BLaER1 (cell line): ENCODE data around the gene SGSM2.

Experiments used
- H3K27ac ChIP-seq: shearing (Covaris generic); formaldehyde crosslinking; 2 replicates; pipeline ENCODE4 v1.8.1; 2022
- H3K27me3 ChIP-seq: shearing (Covaris generic); formaldehyde crosslinking; 2 replicates; pipeline ENCODE4 v1.8.1; 2022
- H3K36me3 ChIP-seq: shearing (Covaris generic); formaldehyde crosslinking; 2 replicates; pipeline ENCODE4 v1.8.1; 2022
- H3K4me1 ChIP-seq: shearing (Covaris generic); formaldehyde crosslinking; 2 replicates; pipeline ENCODE4 v1.8.1; 2022
- H3K4me2 ChIP-seq: shearing (Covaris generic); formaldehyde crosslinking; 2 replicates; pipeline ENCODE4 v1.8.1; 2022
- H3K4me3 ChIP-seq: shearing (Covaris generic); formaldehyde crosslinking; 2 replicates; pipeline ENCODE4 v1.8.1; 2022
- H3K9ac ChIP-seq: shearing (Covaris generic); formaldehyde crosslinking; 2 replicates; pipeline ENCODE4 v1.8.1; 2022
- H3K9me3 ChIP-seq: shearing (Covaris generic); formaldehyde crosslinking; 2 replicates; pipeline ENCODE4 v1.8.1; 2022
- H4K20me1 ChIP-seq: shearing (Covaris generic); formaldehyde crosslinking; 2 replicates; pipeline ENCODE4 v1.8.1; 2022
- Cebpa-rat ChIP-seq: shearing (Covaris generic); IDR thresholded peaks from 2 replicates; pipeline ENCODE4 v1.8.1; 2022

The SGSM2 gene

DNA sequence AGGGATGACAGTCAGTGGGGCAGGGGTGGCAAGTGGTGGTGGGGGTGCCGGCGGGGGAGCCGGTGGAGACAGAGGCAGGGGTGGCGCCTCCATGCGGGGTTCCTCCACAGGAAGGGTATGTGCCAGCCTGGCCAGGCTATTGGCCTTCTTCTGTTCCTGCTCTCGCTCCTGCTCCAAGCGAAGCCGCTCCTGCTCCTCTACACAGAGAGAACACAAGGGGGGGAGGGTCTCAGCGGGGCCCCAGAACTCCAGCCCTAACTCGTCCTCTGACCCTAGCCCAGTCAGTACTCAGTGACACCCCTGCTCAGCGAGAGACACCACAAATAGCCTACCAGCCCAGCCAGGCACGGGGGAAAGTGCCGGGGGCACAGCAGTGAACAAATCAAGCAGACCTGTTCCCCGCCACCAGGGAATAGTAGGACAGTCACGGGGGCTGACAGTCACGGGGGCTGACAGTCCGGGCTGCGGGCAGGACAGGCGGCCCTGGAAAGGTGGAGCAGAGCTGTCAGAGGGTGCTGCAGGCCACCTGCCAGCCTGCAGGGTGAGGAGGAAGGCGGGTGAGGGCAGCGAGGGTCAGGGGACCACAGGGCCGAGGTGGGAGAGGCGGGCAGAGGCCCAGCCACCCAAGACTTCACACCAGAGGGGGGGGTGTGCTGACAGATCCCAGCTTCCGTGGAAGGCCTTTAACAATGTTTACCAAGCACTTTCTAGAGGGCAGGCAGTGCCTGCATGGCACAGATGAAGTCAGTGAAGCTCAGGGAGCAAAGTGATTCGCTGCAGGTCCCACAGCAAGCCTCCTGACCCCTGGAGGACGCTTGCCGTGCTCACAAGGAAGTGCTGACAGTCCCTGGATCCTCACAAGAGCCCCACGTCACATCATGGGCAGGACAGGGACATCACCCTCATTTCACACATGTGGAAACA is 58.2 kb downstream of the SGSM2 start:
- Histone ChIP-seq H3K27me3 (no peaks in the 10 kb centered on the region), H3K27ac (peak overlapping the region; percentile 73), H3K9ac (peak overlapping the region; percentile 77), H3K4me3 (peak overlapping the region; percentile 84), H4K20me1 (peaks cover 78% of the 10 kb centered on the region), H3K36me3 (0 out of 2 replicates have a peak, but pooled peaks cover 4% of the 10 kb centered on the region), H3K4me2 (peak overlapping the region; percentile 96), H3K4me1 (peaks cover 66% of the 10 kb centered on the region), H3K9me3 (no peaks in the 10 kb centered on the region)
- no peak for TF ChIP-seq Cebpa-rat

DNA sequence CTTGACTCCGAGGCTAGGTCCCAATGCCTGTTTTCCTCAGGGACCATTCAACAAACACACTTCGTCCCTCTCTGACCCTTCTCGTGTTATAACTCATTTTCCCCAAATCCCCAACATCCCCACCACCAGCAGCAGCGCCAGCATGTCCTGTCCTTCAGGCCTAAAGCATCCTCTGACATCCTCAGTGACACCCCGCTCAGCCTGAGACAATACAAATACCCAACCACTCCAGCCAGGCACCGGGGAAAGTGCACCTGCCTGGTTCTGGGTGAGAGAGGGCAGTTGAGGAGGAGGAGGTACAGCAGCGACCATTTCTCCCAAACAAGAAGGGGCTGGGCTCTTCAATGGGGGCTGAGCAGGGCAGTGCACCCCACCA is 58.9 kb downstream of the SGSM2 start:
- TF ChIP-seq Cebpa-rat: no peak
- no peaks in the 10 kb centered on the region for H3K27me3 ChIP-seq
- peak overlapping the region; percentile 84 for H3K4me3 ChIP-seq
- peak overlapping the region; percentile 73 for H3K27ac ChIP-seq
- H3K36me3 ChIP-seq: 0 out of 2 replicates have a peak, but pooled peaks cover 4% of the 10 kb centered on the region
- H3K9me3 ChIP-seq: no peaks in the 10 kb centered on the region
- H4K20me1 ChIP-seq: peaks cover 71% of the 10 kb centered on the region
- peak overlapping the region; percentile 96 for H3K4me2 ChIP-seq
- H3K4me1 ChIP-seq: peaks cover 60% of the 10 kb centered on the region
- H3K9ac ChIP-seq: peak overlapping the region; percentile 77

DNA sequence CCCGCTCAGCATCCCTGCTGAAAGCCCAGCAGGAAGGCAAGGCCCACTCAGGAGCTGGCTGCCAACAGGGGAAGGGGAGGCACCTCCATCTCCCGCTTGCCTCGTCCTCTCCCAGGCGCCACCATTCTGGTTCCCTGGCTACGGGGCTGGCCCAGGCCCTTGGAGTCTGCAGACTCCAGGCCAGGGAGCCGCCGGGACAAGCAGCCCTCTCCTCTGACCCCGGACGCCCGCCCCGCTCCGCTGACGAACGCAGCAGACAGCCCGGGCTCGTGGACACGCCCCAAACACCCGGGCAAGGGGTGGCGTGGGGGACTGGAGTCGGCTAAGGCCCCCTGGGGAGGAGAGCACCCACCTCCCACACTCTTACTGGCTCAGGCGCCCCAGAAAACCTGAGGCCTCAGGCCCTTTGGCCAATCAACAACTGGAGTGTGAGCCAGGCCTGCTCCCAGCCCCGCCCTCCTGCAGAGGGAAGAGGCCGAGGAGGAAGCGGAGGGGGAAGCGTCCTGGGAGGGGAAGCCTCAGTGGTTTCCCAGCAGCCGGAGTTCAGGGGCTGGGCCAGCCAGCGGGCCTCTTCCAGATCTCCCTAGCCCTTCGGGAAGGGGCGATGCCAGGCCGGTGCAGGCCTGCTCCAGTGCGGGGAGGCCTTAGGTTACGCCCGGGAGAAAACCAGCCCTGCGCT is 59.4 kb downstream of the SGSM2 start:
- Histone ChIP-seq H3K9ac (peak overlapping the region; percentile 77), H3K9me3 (no peaks in the 10 kb centered on the region), H3K27ac (peak overlapping the region; percentile 73), H3K36me3 (no peaks in the 10 kb centered on the region), H3K4me2 (peak overlapping the region; percentile 96), H3K4me1 (peaks cover 54% of the 10 kb centered on the region), H3K4me3 (peak overlapping the region; percentile 84), H3K27me3 (no peaks in the 10 kb centered on the region), H4K20me1 (peaks cover 66% of the 10 kb centered on the region)
- TF ChIP-seq Cebpa-rat: no peak

DNA sequence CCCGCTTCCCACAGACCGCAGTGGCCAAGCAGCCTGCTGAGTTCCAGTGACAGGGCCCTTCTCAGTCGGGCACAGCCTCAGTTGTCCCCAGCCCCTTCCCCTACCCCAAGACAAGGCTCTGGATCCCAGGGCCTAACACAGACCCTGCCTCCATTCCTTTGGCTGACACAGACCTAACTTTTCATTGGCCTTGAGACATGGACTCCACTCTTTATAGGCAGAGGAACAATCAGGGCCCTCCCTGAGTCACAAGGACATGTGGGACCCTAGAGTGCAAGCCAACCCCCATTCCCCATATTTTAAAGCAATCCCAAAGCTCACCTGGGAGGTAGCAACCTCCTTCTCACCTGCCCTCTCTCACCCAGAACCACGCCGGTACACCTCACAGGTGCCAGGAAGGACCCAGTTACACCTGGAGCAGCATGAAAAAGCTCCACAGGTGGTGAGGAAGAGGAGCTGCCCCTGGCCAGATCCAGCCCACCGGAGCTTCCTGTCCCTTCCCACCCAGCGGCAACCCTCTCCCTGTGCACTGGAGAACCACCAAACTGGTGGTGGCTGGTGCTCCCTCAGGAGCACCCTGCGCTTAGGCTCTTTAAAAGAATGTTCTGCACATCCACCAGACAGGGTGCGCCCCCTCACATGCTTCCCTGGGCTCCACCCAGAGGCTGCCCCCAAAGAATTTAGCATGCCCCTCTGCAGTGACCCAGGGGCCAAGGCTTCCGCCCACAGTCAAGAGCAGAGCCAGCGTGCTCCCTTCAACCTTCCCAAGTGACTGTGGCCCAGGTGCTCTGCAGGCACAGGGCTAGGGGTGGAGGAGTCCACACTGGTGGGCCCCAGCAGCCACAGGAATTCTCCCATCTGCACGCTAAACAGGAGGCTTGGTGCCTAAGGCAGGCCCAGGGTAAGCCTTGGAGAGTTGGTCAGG is 60.2 kb downstream of the SGSM2 start:
- no peaks in the 10 kb centered on the region for H3K9me3 ChIP-seq
- H3K27ac ChIP-seq: peak overlapping the region; percentile 73
- H3K9ac ChIP-seq: peak overlapping the region; percentile 77
- H3K4me3 ChIP-seq: peak overlapping the region; percentile 84
- no peak for TF ChIP-seq Cebpa-rat
- H3K36me3 ChIP-seq: no peaks in the 10 kb centered on the region
- H3K4me1 ChIP-seq: peaks cover 54% of the 10 kb centered on the region
- H3K4me2 ChIP-seq: peak overlapping the region; percentile 96
- no peaks in the 10 kb centered on the region for H3K27me3 ChIP-seq
- H4K20me1 ChIP-seq: peaks cover 60% of the 10 kb centered on the region

DNA sequence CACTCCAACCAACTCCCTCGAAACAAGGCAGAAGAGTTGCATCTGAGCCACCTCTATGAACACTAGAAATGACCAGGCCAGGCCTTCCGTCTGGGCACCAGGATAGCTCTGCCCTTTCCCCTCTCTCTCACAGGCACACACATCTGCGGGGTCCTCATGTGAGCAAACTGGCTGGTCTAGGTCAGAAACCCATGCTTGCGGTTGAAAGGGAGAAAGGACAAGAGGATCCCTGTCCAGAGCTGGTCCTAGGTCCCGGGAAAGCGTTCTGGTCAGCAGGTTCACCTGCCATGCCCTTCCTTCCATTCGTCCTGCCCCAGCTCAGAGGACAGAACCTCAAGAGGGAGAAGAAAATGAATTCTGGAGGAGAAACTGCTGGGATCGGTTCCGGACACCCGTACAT is 60.9 kb downstream of the SGSM2 start:
- Histone ChIP-seq H4K20me1 (peaks cover 60% of the 10 kb centered on the region), H3K27me3 (no peaks in the 10 kb centered on the region), H3K4me3 (peak overlapping the region; percentile 84), H3K4me2 (peak overlapping the region; percentile 96), H3K9ac (peak overlapping the region; percentile 77), H3K4me1 (peaks cover 60% of the 10 kb centered on the region), H3K9me3 (no peaks in the 10 kb centered on the region), H3K27ac (peak overlapping the region; percentile 73), H3K36me3 (no peaks in the 10 kb centered on the region)
- no peak for TF ChIP-seq Cebpa-rat

DNA sequence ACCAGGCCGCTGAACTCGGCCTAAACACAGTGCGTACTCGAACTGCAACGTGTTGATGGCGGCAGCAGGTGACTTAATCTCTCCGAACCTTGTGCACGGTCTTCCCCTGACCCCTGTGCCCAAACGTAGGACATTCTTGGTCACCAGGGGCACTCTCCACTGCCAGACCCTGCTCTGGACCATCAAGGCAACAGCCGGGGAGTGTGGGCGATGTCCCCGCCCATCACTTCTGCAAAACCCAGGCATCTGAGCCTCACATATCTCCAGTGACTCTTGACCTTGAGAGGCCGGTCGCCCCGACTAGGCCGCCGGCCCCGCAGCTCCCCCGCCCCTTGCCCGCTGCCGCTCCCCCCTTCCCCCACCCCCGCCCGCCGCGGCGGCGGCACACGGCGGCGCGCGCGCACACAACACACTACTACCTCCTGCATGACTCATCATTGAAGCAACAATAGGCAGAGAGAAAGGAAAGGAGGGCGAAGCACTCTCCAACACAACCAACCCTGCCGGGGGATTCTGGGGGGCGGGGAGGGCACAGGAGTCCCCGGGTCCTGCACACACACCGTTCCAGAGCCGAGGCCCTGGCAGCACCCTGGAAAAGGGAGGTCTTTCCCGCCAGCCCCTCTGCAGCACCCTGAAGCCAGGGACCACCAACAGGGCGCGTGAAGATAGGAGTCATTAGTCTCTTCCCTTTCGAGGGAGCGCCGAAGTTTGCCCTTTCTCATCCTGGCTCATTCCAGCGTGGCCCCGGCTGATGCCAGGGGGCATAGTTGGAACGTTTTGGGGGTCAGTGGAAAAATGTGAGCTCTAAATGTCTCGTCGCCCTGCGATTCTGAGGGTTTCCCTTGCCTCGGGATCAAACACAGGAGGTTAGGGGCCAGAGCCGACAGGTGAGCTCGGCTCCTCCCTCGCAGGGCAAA is 61.6 kb downstream of the SGSM2 start:
- Histone ChIP-seq H3K4me2 (peak overlapping the region; percentile 96), H3K9ac (peak overlapping the region; percentile 96), H3K9me3 (no peaks in the 10 kb centered on the region), H4K20me1 (peaks cover 60% of the 10 kb centered on the region), H3K27me3 (no peaks in the 10 kb centered on the region), H3K4me3 (peak overlapping the region; percentile 84), H3K36me3 (no peaks in the 10 kb centered on the region), H3K4me1 (peaks cover 68% of the 10 kb centered on the region), H3K27ac (peak overlapping the region; percentile 97)
- no peak for TF ChIP-seq Cebpa-rat

DNA sequence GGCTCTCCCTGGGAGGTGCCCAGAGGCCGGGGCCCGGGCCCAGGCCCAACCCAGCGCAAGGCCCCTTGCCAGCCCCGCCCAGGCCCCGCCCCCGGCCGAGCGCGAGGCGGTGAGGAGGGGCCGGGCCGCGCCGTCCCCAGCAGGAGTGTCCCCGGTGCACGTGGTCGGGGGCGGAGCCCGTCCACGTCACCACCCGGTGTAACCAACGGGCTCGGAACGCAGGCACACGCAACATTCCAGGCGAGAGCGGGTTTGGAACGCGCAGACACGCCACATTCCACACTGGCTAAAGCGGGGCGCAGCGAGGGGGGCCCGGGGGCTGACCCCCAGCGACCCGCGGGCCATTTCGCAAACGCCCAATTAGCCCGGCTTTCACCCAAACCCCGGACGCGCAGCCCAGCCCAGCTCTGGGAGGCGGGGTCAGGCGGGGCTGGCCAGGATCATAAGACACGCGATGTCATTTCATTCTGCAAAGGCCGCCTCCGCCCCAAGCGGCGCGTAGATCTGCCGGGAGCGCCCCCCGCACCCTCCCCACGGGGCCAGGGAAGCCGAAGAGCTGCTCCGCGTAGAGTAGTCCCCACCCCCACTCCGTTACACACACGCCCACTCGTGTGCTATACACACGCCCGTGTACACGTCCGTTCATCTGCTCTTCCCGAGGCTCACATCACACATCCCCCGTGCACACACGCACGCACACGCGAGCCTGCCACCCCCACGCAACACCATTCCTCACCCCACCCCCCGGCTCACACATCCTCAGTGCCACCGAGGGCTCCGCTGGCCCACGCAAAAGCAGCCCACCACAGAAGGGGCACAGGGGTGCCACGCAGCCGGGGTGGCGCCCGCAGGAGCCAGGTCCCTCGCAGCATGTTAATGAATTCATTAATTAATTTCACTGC is 62.5 kb downstream of the SGSM2 start:
- Histone ChIP-seq H3K4me3 (peak overlapping the region; percentile 84), H3K9me3 (no peaks in the 10 kb centered on the region), H3K4me1 (peaks cover 68% of the 10 kb centered on the region), H3K36me3 (no peaks in the 10 kb centered on the region), H3K4me2 (peak overlapping the region; percentile 96), H3K27me3 (no peaks in the 10 kb centered on the region), H3K27ac (peak overlapping the region; percentile 97), H4K20me1 (peaks cover 51% of the 10 kb centered on the region), H3K9ac (peak overlapping the region; percentile 96)
- no peak; the same call in 1 of the 2 replicates for TF ChIP-seq Cebpa-rat

DNA sequence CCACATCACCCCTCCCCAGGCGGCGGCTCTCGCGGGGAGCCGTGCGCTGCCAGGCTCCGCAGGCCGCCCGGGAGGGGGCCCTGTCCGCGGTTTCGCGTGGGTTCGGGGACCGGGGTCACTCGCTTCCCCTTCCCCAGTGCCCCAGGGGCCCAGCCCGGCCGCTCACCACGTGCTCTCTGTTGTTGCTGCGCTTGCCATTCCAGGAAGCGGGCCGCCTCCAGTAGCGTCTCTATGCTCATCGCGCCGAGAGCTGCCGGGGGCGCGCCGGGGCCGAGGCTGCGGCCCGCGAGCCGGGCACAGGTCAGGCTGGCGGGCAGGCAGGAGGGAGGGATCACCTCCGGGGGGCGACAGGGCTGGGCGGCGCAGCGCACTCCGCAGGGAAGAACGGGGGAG is 63.2 kb downstream of the SGSM2 start:
- H3K9me3 ChIP-seq: no peaks in the 10 kb centered on the region
- peaks cover 68% of the 10 kb centered on the region for H3K4me1 ChIP-seq
- H3K27ac ChIP-seq: peak overlapping the region; percentile 97
- H3K4me3 ChIP-seq: peak overlapping the region; percentile 84
- peak overlapping the region; percentile 96 for H3K4me2 ChIP-seq
- TF ChIP-seq Cebpa-rat: no peak
- no peaks in the 10 kb centered on the region for H3K36me3 ChIP-seq
- peak overlapping the region; percentile 96 for H3K9ac ChIP-seq
- H4K20me1 ChIP-seq: peaks cover 45% of the 10 kb centered on the region
- H3K27me3 ChIP-seq: no peaks in the 10 kb centered on the region
